HEK293 (cell line): Measurements from ENCODE around the gene LYPD4.
"Not testable (repeated sequence)": the region's sequence is repeated elsewhere in the genome, so short reads cannot be mapped to it uniquely, and the experiment has no call there.

Source experiments
- CTCF ChIA-PET: fragments of 350-600 bp; formaldehyde crosslinking; extraction: SDS; loops from one replicate; lab custom pipeline; 2021; ENCODE audit warnings: antibody characterized with exemption; lab: Yijun Ruan, JAX
- POLR2A ChIA-PET: fragments of 300-600 bp; formaldehyde crosslinking; extraction: SDS; loops from one replicate; lab custom pipeline; 2020; ENCODE audit warnings: antibody characterized with exemption, inconsistent platforms; lab: Yijun Ruan, JAX
- H3K27ac ChIP-seq: fragments of 200-500 bp; sonication (Bioruptor generic); 2 replicates; pipeline ENCODE4 v1.5.1; 2014; ENCODE audit warnings: low read depth, low read length, control low read depth, inconsistent platforms; ENCODE audit errors: extremely low read depth
- H3K36me3 ChIP-seq, 2 experiments: fragments of 200-500 bp in 1 of 2; sonication (Bioruptor generic) in 1 of 2; 1 replicate in 1 of 2; 2 replicates in 1 of 2; pipeline ENCODE4 v1.5.1; 2014 to 2017; ENCODE audit warnings: inconsistent platforms in 2 of 2, low read length in 2 of 2; ENCODE audit not compliant: control insufficient read depth in 2 of 2, insufficient read depth in 1 of 2
- H3K4me1 ChIP-seq: fragments of 200-500 bp; sonication (Bioruptor generic); 2 replicates; pipeline ENCODE4 v1.5.1; 2014; ENCODE audit warnings: mild to moderate bottlenecking, low read length, inconsistent platforms; ENCODE audit not compliant: control insufficient read depth, insufficient read depth
- H3K4me3 ChIP-seq: 2 replicates; pipeline ENCODE4 v1.5.1; 2011; ENCODE audit warnings: low read depth, mild to moderate bottlenecking, control low read depth, low read length, moderate library complexity
- H3K9me3 ChIP-seq: fragments of 200-500 bp; sonication (Bioruptor generic); 2 replicates; pipeline ENCODE4 v1.5.1; 2014; ENCODE audit warnings: low read depth, low read length, inconsistent platforms; ENCODE audit not compliant: control insufficient read depth, insufficient read depth
- GLIS1 ChIP-seq: fragments of 450-650 bp; formaldehyde crosslinking; IDR thresholded peaks from 2 replicates; pipeline ENCODE4 v1.5.1; 2016; ENCODE audit warnings: missing biosample characterization, missing genetic modification characterization
- KLF10 ChIP-seq: fragments of 450-650 bp; IDR thresholded peaks from 2 replicates; pipeline ENCODE4 v1.5.1; 2018; ENCODE audit warnings: missing biosample characterization, mild to moderate bottlenecking, missing genetic modification characterization
- MZF1 ChIP-seq: fragments of 450-650 bp; formaldehyde crosslinking; IDR thresholded peaks from 2 replicates; pipeline ENCODE4 v1.5.1; 2017; ENCODE audit warnings: missing biosample characterization, missing genetic modification characterization, borderline replicate concordance
- REPIN1 ChIP-seq: fragments of 450-650 bp; formaldehyde crosslinking; IDR thresholded peaks from 2 replicates; pipeline ENCODE4 v1.5.1; 2017; ENCODE audit warnings: missing biosample characterization, missing genetic modification characterization, low read depth
- SCRT1 ChIP-seq: fragments of 450-650 bp; formaldehyde crosslinking; IDR thresholded peaks from 2 replicates; pipeline ENCODE4 v1.5.1; 2016; ENCODE audit warnings: missing biosample characterization, missing genetic modification characterization, borderline replicate concordance
- SCRT2 ChIP-seq: fragments of 450-650 bp; formaldehyde crosslinking; IDR thresholded peaks from 2 replicates; pipeline ENCODE4 v1.5.1; 2016; ENCODE audit warnings: missing biosample characterization, missing genetic modification characterization
- ZNF121 ChIP-seq: fragments of 450-650 bp; formaldehyde crosslinking; IDR thresholded peaks from 2 replicates; pipeline ENCODE4 v1.5.1; 2016; ENCODE audit warnings: missing biosample characterization, missing genetic modification characterization
- ZNF311 ChIP-seq: fragments of 450-650 bp; formaldehyde crosslinking; IDR thresholded peaks from 2 replicates; pipeline ENCODE4 v1.5.1; 2017; ENCODE audit warnings: missing biosample characterization, missing genetic modification characterization, borderline replicate concordance
- ZNF335 ChIP-seq: fragments of 450-650 bp; formaldehyde crosslinking; conservative IDR thresholded peaks from 2 replicates; pipeline ENCODE4 v1.5.1; 2016; ENCODE audit warnings: missing biosample characterization, missing genetic modification characterization
- ZNF350 ChIP-seq: fragments of 450-650 bp; formaldehyde crosslinking; IDR thresholded peaks from 2 replicates; pipeline ENCODE4 v1.5.0; 2017; ENCODE audit warnings: missing biosample characterization, mild to moderate bottlenecking, missing genetic modification characterization
- ZNF423 ChIP-seq: fragments of 450-650 bp; formaldehyde crosslinking; IDR thresholded peaks from 2 replicates; pipeline ENCODE4 v1.5.1; 2016; ENCODE audit warnings: missing biosample characterization, missing genetic modification characterization
- ZNF514 ChIP-seq: fragments of 450-650 bp; formaldehyde crosslinking; IDR thresholded peaks from 2 replicates; pipeline ENCODE4 v1.5.1; 2016; ENCODE audit warnings: missing biosample characterization, missing genetic modification characterization
- ZNF629 ChIP-seq: fragments of 450-650 bp; formaldehyde crosslinking; IDR thresholded peaks from 2 replicates; pipeline ENCODE4 v1.5.1; 2017; ENCODE audit warnings: missing biosample characterization, missing genetic modification characterization
- ZNF660 ChIP-seq: fragments of 450-650 bp; IDR thresholded peaks from 2 replicates; pipeline ENCODE4 v1.5.1; 2018; ENCODE audit warnings: missing biosample characterization, mild to moderate bottlenecking, missing genetic modification characterization
- ZNF664 ChIP-seq: fragments of 450-650 bp; formaldehyde crosslinking; IDR thresholded peaks from 2 replicates; pipeline ENCODE4 v1.5.1; 2016; ENCODE audit warnings: missing biosample characterization, missing genetic modification characterization
- ZNF785 ChIP-seq: fragments of 450-650 bp; formaldehyde crosslinking; IDR thresholded peaks from 2 replicates; pipeline ENCODE4 v1.5.1; 2016; ENCODE audit warnings: missing biosample characterization, missing genetic modification characterization
- ZNF843 ChIP-seq: fragments of 450-650 bp; formaldehyde crosslinking; IDR thresholded peaks from 2 replicates; pipeline ENCODE4 v1.5.1; 2016; ENCODE audit warnings: missing biosample characterization, missing genetic modification characterization
- ZSCAN23 ChIP-seq: fragments of 450-650 bp; formaldehyde crosslinking; IDR thresholded peaks from 2 replicates; pipeline ENCODE4 v1.5.1; 2016; ENCODE audit warnings: missing biosample characterization, missing genetic modification characterization
- ZSCAN30 ChIP-seq: fragments of 450-650 bp; IDR thresholded peaks from 2 replicates; pipeline ENCODE4 v1.5.1; 2018; ENCODE audit warnings: missing biosample characterization, mild to moderate bottlenecking, missing genetic modification characterization, moderate library complexity
- ZXDB ChIP-seq: fragments of 450-650 bp; formaldehyde crosslinking; IDR thresholded peaks from 2 replicates; pipeline ENCODE4 v1.5.1; 2016; ENCODE audit warnings: missing biosample characterization, missing genetic modification characterization
- TF ChIP-seq, protein P1 (sequence below): fragments of 450-650 bp; formaldehyde crosslinking; IDR thresholded peaks from 2 replicates; pipeline ENCODE4 v1.5.1; 2016; ENCODE audit warnings: missing biosample characterization, missing genetic modification characterization
- TF ChIP-seq, protein P2 (sequence below): fragments of 450-650 bp; formaldehyde crosslinking; IDR thresholded peaks from 2 replicates; pipeline ENCODE4 v1.5.1; 2017; ENCODE audit warnings: missing biosample characterization, missing genetic modification characterization
- TF ChIP-seq, protein P3 (sequence below): fragments of 450-650 bp; formaldehyde crosslinking; IDR thresholded peaks from 2 replicates; pipeline ENCODE4 v1.5.1; 2016; ENCODE audit warnings: missing biosample characterization, missing genetic modification characterization

Gene LYPD4

DNA sequence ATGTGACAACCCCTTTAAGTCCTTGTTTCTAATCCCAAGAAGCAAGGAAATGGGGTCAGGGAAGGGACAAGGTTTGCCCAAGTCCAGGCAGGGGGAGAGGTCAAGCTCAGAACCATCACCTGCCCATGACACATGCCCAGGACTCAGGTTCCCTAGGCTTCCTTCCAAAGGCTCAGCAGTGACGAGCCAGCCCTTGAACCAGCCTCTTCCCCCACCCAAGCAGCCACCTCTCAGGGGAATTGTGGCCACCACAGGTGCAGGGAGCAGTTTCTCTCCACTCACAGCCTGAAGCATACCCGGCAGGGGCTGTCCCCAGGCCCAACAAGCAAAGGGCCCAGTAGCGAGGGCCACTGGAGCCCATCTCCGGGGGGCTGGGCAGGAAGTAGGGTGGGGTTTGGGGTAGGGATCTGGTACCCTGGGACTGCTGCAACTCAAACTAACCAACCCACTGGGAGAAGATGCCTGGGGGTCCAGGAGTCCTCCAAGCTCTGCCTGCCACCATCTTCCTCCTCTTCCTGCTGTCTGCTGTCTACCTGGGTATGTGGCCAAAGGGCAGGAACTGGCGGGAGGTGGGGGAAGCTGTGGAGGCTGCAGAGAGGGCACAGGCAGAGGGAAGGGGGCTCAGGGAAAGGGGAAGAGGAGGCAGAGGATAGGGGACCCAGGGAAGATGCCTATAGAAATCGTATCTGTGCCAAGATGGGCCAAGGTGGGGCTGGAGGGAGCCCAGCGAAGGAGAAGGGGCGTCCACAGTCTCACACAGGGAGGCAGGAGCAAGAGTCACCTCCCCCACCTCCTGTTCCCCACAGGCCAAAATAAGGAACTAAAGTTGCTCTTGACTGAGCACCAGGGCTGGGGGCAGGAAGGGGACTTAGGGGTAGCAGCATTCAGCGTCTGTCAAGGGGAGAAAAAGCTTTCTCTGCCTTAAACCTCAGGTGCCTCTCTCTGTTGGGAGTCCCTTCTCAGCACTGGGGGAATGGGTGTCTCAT lies 32.7 kb upstream of the LYPD4 start, which contains the start of gene CD79A:
TSS of gene CD79A (plus strand) at position 433 of the 986 bp plus-strand sequence. CDS start at position 459, 26 bp downstream.
- H3K36me3 ChIP-seq, result peaks cover 0 to 2% of the 10 kb centered on the region in 2 experiments; a peak in 2 of 3 replicates
- ChIA-PET POLR2A (interaction anchor here (0.5 to 1.7 kb wide), 5 partner anchors 11 to 72 kb away, joined by 3 to 4 read pairs (median 3); partner anchors contain the start of gene RPS19), CTCF (interaction anchor here (0.7 to 5.9 kb wide), 4 partner anchors 10 to 236 kb away, joined by 3 to 73 read pairs (median 6); partner anchors contain the start of gene RABAC1)
- H3K4me1 ChIP-seq, result no peaks in the 10 kb centered on the region
- no peak within 1 kb of the TSS for H3K27ac ChIP-seq
- no peaks in the 10 kb centered on the region for H3K9me3 ChIP-seq
- TF ChIP-seq, protein P1, sequence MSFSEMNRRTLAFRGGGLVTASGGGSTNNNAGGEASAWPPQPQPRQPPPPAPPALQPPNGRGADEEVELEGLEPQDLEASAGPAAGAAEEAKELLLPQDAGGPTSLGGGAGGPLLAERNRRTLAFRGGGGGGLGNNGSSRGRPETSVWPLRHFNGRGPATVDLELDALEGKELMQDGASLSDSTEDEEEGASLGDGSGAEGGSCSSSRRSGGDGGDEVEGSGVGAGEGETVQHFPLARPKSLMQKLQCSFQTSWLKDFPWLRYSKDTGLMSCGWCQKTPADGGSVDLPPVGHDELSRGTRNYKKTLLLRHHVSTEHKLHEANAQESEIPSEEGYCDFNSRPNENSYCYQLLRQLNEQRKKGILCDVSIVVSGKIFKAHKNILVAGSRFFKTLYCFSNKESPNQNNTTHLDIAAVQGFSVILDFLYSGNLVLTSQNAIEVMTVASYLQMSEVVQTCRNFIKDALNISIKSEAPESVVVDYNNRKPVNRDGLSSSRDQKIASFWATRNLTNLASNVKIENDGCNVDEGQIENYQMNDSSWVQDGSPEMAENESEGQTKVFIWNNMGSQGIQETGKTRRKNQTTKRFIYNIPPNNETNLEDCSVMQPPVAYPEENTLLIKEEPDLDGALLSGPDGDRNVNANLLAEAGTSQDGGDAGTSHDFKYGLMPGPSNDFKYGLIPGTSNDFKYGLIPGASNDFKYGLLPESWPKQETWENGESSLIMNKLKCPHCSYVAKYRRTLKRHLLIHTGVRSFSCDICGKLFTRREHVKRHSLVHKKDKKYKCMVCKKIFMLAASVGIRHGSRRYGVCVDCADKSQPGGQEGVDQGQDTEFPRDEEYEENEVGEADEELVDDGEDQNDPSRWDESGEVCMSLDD (tag by site-specific recombination), result no peak
- TF ChIP-seq ZNF423 (tag by site-specific recombination) (no peak), GLIS1 (tag by site-specific recombination) (peak; percentile 24; the same call in 1 of the 2 replicates), ZNF629 (tag by site-specific recombination) (no peak)
- TF ChIP-seq, protein P2, sequence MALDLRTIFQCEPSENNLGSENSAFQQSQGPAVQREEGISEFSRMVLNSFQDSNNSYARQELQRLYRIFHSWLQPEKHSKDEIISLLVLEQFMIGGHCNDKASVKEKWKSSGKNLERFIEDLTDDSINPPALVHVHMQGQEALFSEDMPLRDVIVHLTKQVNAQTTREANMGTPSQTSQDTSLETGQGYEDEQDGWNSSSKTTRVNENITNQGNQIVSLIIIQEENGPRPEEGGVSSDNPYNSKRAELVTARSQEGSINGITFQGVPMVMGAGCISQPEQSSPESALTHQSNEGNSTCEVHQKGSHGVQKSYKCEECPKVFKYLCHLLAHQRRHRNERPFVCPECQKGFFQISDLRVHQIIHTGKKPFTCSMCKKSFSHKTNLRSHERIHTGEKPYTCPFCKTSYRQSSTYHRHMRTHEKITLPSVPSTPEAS (tag by site-specific recombination), result no peak
- H3K4me3 ChIP-seq, result no peak within 1 kb of the TSS

DNA sequence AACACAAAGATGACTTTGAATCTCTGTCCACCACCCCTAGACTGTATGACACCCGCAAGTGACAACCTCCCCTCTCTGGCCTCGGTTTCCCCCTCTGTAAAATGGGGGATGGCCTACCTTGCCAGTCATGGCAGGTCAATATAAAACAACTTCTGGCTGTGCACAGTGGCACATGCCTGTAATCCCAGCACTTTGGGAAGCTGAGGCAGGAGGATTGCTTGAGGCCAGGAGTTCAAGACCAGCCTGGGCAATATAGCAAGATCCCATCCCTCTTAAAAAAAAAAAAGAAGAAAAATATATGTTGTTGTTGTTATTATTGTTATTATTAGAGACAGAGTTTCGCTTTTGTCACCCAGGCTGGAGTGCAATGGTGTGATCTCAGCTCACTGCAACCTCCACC lies 31.5 kb upstream of the LYPD4 start:
- ChIA-PET CTCF (interaction anchor here (0.9 to 5.9 kb wide), 3 partner anchors 11 to 82 kb away, joined by 3 to 73 read pairs (median 6); partner anchors contain the start of gene RABAC1), POLR2A (interaction anchor here (0.6 to 1.7 kb wide), 8 partner anchors 8 to 78 kb away, joined by 3 to 7 read pairs (median 4); partner anchors contain the start of gene RPS19)
- peaks cover 6 to 14% of the 10 kb centered on the region in 2 experiments; a peak in 2 of 3 replicates for H3K36me3 ChIP-seq
- H3K9me3 ChIP-seq, H3K27ac ChIP-seq, H3K4me3 ChIP-seq, H3K4me1 ChIP-seq: not testable (repeated sequence)
- peak; percentile 97 for TF ChIP-seq ZNF121 (tag by site-specific recombination)

DNA sequence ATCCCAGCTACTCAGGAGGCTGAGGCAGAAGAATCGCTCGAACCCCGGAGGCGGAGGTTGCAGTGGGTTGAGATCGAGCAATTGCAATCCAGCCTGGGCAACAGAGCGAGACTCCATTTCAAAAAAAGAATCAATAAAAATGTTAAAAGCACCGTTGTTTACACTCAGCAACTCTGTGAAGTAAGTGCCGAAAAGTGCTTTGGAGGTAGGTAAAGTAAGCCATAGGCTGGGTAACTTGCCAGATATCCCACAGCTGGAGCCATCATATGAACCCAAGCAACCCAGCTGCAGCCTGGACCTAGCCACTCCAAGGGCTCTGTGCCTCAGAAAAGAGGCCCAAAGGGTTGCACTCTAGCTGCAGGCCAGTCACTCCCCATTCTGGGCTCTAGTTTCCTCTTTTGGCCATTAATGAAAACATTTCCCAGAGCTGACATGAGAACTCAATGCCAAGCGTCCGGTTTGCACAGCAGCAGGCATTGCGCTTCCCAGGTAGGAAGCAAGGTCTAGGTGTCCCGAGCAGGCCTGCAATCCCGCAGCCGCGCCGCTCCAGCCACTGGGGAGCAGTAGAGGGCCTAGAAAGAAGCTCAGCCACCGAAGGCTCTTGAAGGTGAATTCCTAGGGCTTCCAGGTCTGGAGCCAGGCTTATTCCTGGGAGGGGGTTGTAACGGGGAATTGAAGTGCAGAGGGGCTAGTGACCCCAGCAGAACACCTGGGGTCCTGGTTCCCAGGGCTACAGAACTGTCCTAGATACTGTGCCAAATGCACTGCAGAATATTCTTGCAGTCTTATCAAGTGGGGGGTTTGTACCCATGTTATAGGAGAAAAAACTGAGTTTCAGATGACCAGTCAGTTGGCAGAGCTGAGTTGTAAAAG lies 28.5 kb upstream of the LYPD4 start:
- Histone ChIP-seq H3K4me3 (no peak overlapping the region), H3K36me3 (peaks cover 35 to 43% of the 10 kb centered on the region in 2 experiments), H3K4me1 (no peaks in the 10 kb centered on the region; the same call in 1 of the 2 replicates), H3K9me3 (no peaks in the 10 kb centered on the region), H3K27ac (no peak overlapping the region)
- ChIA-PET POLR2A (interaction anchor here (0.5 to 7.2 kb wide), 19 partner anchors 9 to 1651 kb away, joined by 3 to 118 read pairs (median 5); partner anchors contain the start of genes ARHGEF1, RABAC1 and RPS19), CTCF (interaction anchor here (0.6 to 5.9 kb wide), 28 partner anchors 8 to 1431 kb away, joined by 3 to 73 read pairs (median 5); partner anchors contain the start of genes RABAC1 and RPS19)
- TF ChIP-seq SCRT1 (tag by site-specific recombination), result no peak
- TF ChIP-seq, protein P3, sequence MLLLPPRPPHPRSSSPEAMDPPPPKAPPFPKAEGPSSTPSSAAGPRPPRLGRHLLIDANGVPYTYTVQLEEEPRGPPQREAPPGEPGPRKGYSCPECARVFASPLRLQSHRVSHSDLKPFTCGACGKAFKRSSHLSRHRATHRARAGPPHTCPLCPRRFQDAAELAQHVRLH (tag by site-specific recombination), result peak; percentile 74; the same call in 1 of the 2 replicates
- TF ChIP-seq MZF1, result peak; percentile 65; the same call in 1 of the 2 replicates
- no peak for TF ChIP-seq ZNF514 (tag by site-specific recombination)
- TF ChIP-seq ZNF350 (tag by site-specific recombination), result no peak
- no peak for TF ChIP-seq ZNF785 (tag by site-specific recombination)
- peak; percentile 80 for TF ChIP-seq ZNF660
- no peak for TF ChIP-seq ZNF843 (tag by site-specific recombination)
- peak; percentile 17; the same call in 1 of the 2 replicates for TF ChIP-seq ZXDB (tag by site-specific recombination)
- TF ChIP-seq KLF10 (tag by site-specific recombination), result peak; percentile 25; the same call in 1 of the 2 replicates
- no peak for TF ChIP-seq SCRT2 (tag by site-specific recombination)
- no peak for TF ChIP-seq ZNF423 (tag by site-specific recombination)
- TF ChIP-seq ZNF311 (tag by site-specific recombination), result no peak
- peak; percentile 60 for TF ChIP-seq ZNF335 (tag by site-specific recombination)
- TF ChIP-seq ZSCAN30 (tag by site-specific recombination), result peak; percentile 66
- no peak for TF ChIP-seq ZNF664 (tag by site-specific recombination)
- TF ChIP-seq ZSCAN23 (tag by site-specific recombination), result no peak
- TF ChIP-seq REPIN1 (tag by site-specific recombination), result 0 out of 2 replicates have a peak, but pooled peaks have one; percentile 2
